Amniotic stem cell (primary cell): ENCODE results near the gene PPTC7.
A peak's percentile ranks its signal among the peaks of the same experiment; 100 is the strongest.
"Not testable (repeated sequence)": the region's sequence is repeated elsewhere in the genome, so short reads cannot be mapped to it uniquely, and the experiment has no call there.

Experiments used
- DNase-seq: peaks from one replicate; lab custom pipeline; 2025; lab: John Stamatoyannopoulos, UW

Gene PPTC7

DNA sequence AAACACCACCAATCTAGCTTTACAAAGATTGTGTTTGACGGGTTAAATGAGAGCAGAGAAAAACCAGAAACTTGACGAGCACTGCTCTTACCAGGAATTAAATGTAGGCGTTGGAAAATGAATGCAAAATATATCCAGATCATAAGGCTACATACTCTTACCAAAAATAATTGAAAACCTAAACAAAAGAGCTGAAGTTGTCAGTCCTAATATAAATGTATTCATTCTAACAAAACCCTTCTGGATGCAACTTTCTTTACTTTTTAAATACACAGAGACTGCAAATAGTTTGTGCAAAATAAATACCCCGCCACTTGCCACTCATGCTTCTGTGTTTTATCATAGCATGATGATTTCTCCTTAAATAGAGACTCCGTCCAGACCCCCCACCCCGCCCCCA is 48.3 kb downstream of the PPTC7 start:
- DNase-seq: no peak

DNA sequence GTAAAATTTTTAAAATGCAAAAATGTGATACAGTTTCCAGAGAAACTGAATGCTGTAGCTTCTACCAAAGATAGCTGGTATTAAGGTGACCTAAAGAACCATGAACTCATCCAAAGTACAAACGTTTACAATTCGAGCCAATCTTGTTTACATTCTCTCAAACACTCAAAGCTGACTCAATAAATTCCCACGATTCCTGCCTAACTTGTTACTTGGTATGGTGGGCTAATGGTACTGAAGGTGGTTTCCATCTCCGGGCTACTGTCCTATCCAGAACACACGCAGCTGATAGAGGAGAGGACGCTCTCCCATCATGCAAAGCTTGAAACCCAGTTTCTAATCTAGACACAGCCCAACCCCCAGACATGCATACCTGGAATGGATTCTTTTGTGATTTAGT is 49.5 kb downstream of the PPTC7 start:
- no peak for DNase-seq

DNA sequence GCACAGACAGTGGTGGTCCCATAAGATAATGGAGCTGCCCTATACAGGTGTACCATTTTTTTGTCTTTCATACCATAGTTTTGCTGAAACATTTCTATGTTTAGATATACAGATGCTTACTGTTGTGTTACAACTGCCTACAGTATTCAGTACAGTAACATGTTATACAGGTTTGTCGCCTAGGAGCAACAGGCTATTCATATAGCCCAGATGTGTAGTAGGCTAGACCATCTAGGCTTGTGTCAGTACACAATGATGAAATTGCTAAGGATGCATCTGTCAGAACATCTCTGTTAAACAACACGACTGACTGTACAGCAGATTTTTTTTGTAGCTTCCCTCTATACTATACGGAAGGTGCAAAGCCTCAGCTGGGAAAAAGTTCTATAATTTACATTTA is 50.5 kb downstream of the PPTC7 start:
- no peak for DNase-seq

DNA sequence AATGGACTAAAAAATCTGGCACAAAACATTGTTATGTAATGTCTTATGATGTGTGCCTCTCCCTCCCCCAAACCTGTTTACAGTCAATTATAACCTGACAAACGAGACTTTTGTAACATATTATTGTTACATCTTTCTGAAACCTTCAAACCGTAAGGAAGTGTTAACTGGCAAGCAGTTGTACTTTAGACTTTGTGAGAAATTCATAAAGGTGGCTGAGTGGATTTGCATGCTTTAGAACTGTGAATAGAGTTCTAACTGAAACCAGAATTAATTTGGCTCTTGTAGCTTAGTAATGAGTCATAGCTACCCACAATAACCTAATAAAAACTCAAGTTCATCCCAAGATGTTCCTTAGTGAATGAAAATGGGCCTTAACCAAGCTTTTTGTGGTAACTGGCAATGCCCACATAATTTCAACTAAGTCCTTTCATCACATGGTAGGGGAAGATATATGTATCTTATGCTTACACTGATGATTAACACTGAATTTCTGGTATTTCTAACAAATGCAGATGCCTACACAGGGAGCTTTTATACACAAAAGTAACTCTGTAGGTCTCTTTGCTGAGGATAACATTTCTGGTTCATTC is 51.3 kb downstream of the PPTC7 start:
- DNase-seq: no peak

DNA sequence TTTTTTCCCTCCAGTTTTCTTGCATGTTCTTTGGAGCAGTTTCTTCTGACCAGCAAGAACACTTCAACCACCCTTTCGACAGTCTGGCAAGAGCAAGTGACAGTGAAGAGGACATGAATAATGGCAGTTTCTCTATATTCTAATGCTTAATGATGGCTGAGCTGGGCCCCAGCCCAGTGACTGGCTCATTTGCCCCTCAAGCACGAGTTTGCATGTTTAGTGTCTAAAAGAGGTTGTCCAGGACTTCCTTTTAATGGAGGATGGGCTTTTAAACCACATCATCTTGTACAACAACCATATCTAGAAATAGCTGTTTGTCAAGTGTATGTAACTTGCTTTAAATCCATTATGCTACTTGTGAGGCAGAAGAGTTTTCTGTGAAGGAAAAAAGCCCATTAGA is 52.6 kb downstream of the PPTC7 start:
- no peak for DNase-seq

DNA sequence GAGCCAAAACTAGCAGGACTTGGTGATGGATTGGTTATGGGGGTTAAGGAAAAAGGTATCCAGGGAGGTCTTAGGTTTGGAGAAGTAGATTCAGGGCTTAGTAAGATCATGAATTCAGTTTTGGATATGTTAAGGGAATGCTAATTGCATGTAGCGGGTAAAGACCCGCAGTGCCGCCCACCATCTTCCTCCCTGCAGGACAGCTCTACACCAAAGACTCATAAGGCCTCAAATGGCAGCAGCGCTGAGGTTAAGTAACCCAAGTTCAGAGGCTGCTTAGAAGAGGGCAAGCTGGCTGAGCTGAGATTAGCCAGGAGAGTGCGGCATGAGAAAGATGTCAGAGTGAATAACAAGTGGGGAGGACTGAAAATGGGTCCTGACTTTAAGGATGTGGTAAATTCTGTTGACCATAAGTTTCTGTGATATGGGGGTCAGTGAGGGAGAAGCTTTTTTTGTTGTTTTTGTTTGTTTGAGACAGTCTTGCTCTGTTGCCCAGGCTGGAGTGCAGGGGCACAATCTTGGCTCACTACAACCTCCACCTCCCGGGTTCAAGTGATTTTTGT is 54.8 kb downstream of the PPTC7 start:
- DNase-seq: no peak

DNA sequence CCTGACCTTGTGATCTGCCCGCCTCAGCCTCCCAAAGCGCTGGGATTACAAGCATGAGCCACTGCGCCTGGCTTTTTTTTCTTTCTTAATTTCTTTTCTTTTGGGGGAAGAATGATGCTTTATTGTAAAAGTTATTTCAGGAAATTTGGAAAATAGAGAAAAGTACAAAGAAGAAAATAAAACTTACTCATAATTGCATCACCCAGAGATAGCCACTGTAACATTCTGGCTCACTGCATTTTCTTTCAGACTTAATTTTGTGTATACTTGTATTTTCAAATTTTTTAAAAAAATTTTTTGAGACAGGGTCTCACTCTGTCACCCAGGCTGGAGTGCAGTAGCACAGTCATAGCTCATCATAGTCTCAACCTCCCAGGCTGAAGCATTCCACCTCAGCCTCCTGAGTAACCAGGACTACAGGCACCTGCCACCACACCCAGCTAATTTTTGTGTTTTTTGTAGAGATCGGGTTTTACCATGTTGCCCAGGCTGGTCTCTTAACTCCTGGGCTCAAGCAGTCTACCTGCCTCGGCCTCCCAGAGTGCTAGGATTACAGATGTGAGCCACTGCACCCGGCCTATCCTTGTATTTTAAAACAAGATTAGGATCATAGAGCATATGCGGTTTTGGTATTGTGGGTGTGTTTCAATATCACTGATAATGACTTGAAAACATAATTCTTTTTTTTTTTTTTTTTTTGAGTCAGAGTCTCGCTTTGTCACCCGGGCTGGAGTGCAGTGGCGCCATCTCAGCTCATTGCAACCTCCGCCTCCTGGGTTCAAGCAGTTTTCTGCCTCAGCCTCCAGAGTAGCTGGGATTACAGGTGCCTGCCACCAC is 62.0 kb downstream of the PPTC7 start:
- not testable (repeated sequence) for DNase-seq

DNA sequence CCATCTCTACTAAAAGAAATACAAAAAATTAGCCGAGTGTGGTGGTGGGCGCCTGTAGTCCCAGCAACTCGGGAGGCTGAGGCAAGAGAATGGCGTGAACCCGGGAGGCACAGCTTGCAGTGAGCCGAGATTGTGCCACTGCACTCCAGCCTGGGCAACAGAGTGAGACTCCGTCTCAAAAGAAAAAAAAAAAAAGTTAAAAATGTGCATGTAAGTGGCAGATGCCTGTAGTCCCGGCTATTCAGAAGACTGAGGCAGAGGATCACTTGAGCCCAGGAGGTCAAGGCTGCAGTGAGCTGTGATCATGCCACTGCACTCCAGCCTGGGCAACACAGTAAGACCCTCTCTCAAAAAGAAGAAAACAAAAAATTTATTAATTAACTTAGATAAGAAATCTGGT is 65.1 kb downstream of the PPTC7 start:
- not testable (repeated sequence) for DNase-seq

DNA sequence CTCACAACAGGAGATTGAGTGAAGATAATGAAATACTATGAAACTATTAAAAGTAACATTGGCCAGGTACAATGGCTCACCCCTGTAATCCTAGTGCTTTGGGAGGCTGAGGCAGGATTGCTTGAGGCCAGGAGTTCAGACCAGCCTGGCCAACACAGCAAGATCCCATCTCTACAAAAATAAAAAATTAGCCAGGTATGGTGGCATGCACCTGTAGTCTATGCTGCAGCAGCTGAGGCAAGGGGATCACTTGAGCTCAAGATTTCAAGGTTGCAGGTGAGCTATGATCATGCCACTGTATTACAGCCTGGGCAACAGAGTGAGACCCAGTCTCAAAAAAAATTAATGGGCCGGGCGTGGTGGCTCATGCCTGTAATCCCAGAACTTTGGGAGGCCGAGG is 66.1 kb downstream of the PPTC7 start:
- DNase-seq: no peak

DNA sequence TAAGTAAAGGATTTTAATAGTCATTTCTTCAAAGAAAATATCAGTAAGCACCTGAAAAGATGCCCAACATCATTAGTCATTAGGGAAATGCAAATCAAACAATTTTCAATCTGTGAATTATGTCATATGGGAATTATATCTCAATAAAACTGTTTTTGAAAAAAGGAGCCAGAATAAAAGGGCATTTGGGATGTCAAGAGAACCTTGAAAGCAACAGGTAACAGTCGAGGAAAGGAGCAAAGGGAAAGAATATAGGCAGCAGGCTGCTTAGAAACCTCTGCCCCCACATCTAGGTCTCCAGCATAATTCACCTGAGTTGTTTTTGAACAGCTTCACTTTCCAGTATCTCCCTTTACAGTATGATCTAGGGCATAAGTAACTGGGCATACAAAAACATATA is 68.8 kb downstream of the PPTC7 start:
- DNase-seq: no peak

DNA sequence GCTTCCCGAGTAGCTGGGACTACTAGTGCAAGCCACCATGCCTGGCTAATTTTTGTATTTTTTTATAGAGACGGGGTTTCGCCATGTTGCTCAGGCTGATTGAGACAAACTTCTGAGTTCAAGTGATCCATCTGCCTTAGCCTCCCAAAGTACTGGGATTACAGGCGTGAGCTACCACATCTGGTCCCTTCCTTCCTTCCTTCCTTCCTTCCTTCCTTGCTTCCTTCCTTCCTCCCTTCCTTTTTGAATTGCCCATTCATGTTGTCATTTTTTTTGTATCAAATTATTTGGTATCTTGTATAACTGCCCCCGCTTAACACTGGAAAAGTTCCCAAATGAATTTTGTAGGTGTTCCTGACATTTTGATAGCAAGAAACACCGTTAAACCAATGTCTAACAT is 69.3 kb downstream of the PPTC7 start:
- no peak for DNase-seq

DNA sequence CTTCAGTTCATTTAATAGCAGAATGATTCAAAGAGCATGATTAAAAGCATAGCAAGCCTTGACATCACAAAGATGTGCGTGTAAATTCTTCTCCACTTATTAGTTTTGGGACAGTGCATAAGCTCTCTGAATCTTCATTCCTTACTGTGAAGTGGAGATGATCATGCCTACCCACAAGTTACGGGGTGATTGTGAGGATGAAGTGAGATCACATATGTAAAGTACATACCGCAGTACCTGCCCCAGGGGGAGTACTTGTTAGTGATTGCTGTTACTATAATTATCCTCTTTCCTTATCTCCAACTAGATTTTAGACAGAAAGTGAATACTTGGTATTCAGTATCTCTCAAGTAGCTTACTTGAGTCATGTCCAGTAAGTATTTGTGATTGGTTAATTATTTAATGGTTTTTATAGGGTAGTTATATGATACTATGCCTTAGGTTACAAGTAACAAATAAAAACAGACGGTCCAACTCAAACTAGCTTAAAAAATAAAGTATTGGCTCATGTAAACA is 75.0 kb downstream of the PPTC7 start:
- no peak for DNase-seq

DNA sequence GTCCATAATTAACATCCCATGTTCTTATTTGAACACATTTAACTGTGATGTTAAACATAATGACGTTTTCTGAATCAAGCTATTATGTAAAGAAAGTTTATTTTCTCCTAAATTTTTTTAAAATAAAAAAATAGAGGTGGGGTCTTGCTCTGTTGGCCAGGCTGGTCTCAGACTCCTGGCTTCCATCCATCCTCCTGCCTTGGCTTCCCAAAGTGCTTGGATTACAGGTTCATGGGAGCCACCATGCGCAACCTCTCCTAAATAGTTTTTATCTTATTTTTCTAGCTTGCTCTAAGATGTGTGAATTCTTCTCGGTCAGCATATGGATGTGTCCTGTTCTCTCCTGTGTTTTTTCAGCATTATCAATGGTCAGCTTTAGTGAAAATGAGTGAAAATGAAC is 77.8 kb downstream of the PPTC7 start:
- DNase-seq: no peak

DNA sequence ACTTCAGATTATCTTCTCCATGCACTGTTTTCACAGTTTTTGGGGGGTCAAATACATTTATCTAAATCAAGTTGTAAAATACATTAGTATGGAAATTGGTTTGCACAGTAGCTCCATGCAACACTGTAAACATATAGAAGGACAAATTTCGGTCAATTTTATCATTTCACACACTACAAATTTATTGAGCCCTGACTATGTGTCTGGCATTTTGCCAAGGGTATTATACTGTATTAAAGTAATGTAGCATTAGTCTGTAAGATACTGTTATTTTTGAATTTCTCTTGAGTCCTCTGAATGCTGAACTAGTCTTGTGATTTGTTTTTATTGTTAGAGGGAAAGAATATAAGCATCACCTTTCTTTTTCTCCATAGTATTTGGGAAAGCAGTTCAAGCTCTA is 79.7 kb downstream of the PPTC7 start:
- no peak for DNase-seq

DNA sequence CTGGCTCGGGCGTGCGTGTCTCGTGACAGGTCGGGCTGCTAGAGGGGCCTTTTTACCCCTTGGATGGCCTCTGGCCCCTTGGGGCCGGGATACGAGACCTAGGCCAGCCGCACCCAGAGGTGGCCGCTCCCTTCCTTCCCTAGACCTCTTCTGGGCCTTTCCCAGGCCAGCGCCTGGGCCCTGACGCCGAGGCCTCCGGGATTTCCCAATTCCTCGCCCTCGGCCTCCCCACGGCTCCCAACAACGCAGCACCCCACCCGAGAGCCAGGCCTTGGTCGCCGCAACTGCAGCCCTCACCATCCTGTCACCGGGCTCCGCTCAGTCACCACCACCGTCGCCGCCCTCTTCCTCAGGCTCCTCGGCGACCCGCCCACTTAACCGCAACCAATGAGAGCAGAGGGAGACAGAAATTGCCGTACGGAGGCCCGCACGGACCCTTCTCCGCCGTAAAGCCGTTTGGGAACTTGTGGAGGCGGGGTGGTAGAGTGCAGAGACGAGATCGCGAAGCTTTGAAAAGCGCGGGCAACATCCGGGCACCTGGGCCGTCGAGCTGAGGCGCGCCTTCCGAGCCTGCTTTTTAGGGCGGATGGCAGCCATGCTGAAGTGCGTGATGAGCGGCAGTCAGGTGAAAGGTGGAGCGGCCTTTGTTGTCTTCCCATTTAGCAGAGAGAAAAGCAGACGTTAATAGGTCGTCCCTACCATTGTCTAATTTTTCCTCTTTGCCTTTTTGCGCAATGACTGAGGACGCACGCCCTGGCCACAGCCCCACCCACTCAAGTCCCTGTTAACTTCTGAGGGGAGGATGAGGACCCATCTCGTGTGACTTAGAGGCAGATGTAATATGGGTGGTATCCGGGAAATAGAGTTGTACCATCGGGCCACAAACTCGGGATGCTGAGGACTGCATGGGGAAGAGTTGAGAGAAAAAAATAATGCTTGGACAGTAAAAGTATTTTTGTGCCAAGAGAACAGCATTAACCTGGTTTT is 81.1 kb downstream of the PPTC7 start, which contains the start of the genes RAD9B and VPS29:
RAD9B (plus strand) TSS at position 580 of the 987 bp plus-strand sequence; CDS start at position 587, 7 bp downstream.
VPS29 (minus strand) TSS at position 360 of the 987 bp plus-strand sequence; CDS start at position 300, 60 bp downstream.
- DNase-seq: peak; percentile 95

DNA sequence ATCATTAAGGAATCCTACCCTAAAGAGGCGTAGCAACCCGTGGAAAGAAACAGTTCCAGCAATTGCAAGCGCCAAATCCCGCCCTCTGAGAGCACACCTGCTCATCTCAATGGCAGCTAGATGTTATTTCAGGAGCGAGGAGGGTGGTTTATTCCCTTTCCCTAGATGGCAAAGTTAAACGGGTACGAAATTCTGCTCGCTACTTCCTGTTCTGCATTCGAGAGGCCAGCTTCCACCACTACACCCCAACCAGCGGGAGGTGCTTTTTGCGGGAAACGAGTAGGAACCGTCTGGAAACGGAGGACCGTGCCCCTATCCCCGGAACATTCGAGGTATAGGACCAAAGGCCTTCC is 81.7 kb downstream of the PPTC7 start:
- peak; percentile 16 for DNase-seq

DNA sequence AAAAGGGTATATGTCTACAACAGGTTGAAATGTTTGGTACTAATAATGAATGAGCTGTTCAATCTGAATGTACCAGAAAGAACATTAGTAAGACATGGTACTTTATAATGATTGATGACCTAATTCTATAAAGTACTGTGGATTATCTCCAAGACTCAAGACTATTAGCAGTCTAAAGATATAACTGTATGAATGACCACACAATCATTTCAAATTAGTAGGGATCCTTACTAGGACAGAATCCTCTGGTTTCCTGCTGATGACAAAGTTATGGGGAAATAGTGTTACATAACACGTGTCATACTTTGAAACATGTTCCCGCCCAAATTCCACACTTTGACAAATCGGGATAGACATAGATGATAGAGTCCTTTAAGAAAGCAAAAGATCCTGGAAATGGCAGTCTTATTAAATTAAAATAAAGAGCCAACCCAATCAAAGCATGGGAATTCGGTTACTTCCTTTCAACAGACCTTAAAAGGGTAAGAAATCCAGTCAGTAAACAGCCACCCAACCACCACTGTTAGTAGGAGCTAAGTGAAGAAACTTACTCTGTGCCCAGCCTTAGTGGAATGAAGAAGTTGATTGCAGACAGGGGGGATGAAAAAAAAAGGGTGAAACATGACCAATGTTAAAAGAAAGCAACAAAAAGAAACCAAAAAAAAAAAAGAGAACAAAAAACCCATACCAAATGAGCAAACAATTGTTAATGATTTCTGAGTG is 84.0 kb downstream of the PPTC7 start:
- no peak for DNase-seq
